Pons (tissue), 1 donor: ENCODE results near the gene MTERF4.

Source experiments
- DNase-seq: peaks from one replicate; pipeline ENCODE4 v3.0.0-alpha.2; 2016; ENCODE audit warnings: low spot score

MTERF4 gene

DNA sequence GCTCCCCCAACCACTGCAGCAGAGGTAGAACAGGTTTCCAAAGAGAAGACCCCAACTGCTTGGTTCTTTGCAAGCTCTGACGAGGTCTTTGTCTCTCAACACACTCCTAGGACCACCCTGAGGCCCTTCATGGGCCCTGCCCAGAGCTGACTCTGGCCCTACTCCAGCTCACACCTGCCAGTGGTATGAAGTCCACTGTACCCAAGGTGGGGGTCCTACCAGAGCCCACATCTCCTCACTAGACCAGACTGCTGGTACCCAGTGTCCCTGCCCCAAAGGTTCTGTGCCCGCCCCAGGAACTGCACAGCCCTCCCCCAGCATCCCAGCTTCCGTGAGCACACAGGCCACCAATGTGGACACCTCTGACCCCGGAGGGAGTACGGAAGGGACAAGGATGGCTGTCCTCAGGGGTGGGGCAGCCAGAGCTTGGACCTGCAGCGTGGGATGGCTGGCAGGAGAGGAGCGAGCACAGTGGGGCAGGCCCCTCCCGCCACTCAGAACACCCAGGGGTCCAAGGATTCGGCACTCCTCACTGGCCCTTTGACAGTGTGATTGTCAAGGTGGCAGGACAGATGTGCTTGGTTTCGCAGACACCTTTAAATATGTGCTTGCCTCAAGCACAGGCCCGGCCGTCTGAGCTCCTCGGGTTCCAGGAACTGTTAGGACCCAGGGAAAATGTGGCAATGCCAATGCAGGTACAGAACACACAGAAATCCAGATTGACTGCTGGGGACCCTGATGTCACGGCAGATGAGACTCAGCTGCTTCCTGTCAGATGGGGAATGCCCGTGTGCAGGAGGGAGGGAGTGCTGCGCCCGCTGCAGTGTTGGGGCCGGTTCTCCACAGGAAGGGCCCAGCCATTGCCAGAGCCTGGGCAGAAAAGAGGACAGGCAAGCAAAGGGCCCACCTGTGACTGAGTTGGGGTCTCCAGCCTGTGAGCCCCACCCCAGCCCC is 51.2 kb downstream of the MTERF4 start:
- DNase-seq: no peak

DNA sequence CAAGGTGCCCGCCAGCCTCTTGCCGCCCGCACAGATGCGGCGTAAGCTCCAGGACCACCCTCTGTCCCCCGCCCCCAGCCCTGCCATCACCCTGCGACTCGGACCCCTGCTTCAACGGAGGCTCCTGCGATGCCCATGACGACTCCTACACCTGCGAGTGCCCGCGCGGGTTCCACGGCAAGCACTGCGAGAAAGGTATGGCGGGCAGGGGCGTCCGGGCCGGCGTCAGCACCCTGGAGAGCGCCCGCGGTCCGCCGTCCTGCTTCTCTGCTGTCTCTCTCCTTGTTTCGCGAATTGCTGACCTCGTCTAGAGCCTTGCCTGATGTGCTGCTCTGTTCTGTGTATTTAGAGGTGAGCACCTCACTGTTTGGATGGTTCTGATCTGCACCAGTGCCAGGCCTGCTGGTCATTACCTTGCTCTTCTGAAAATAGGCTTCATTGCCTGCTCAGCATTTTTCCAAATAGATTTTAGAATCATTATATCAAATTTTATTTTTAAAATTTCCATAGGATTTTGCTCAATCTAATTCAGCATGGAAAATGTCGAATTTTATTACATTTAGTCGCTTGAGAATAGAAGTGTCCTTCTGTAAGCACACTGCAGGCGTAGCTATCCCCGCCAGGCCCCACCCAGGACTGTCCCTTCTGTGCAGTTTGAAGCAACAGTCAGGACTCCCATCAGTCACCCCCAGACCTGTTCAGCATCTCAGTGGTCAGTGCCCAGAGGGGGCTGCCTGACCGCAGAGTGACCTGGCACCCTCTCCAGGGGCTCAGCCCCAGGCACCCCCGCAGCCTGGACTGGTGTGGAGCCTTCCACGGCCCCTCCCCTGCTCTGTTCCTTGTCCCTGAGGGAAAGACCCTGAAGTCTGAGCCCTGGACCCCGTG is 52.1 kb downstream of the MTERF4 start:
- DNase-seq: no peak

- DNase-seq: no peak
These were observed 53.1 kb downstream of the MTERF4 start for GRCh38 chr2:241048949-241049343.

GRCh38 chr2:241048149-241048948 is 53.7 kb downstream of the MTERF4 start:
- DNase-seq: no peak

DNA sequence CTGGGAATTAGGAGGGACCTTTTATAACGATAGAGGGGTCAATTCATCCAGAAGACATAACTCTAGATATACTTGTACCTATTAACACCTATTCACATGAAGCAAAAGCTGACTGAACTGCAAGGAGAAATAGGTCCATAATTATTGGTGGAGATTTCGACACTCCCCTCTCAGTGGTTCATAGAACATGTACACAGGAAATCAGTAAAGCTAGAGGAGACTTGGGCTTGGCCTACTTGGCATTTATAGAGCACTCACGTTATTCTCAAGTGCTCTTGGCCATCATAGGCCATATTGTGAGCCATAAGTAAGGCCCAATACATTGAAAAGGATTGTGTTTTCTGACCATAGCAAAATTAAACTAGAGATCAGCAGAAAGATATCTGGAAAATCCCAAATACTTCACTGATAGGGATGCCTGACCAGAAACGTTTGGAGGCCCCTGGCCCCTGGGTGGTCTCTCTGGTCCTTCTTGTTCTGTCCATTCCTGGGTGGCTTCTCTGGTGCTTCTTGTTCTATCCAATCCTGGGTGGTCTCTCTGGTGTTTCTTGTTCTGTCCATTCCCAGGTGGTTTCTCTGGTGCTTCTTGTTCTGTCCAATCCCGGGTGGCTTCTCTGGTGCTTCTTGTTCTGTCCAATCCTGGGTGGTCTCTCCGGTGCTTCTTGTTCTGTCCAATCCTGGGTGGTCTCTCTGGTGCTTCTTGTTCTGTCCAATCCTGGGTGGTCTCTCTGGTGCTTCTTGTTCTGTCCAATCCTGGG is 54.7 kb downstream of the MTERF4 start:
- no peak for DNase-seq
